Loucy (cell line): ENCODE results near the gene PRSS38.

Experiments
- EZH2phosphoT487 ChIP-seq: fragments of 200-600 bp; IDR thresholded peaks from 2 replicates; pipeline ENCODE4 v1.6.1; 2018; ENCODE audit warnings: antibody characterized with exemption, mild to moderate bottlenecking, moderate library complexity, borderline replicate concordance
- TF ChIP-seq, protein P1 (sequence below): fragments of 200-600 bp; sonication (generic); conservative IDR thresholded peaks from 2 replicates; pipeline ENCODE4 v1.5.1; 2014; ENCODE audit warnings: mild to moderate bottlenecking, antibody characterized with exemption, low read length

DNA sequence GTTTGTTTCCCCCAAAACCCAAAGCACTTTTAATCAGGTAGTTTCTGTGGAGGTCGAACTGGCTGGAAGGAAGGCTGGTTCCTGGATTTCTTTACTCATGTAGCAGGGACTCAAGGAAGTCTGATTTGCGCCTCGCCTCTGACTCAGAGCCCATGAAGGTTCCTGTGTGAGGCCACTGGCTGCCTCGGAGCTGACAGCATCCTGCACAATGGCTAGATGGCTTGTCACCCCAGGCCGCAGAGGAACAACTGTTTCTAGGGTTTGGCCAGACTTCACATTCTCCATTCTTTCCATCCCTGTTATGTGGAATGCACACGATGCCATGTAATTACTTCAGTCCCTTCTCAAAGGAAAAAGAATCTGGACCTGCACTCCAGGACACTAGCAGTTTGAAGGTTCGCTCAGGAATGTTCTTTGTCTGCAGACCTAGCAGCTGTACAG lies 39.1 kb upstream of the PRSS38 start:
- TF ChIP-seq, protein P1, sequence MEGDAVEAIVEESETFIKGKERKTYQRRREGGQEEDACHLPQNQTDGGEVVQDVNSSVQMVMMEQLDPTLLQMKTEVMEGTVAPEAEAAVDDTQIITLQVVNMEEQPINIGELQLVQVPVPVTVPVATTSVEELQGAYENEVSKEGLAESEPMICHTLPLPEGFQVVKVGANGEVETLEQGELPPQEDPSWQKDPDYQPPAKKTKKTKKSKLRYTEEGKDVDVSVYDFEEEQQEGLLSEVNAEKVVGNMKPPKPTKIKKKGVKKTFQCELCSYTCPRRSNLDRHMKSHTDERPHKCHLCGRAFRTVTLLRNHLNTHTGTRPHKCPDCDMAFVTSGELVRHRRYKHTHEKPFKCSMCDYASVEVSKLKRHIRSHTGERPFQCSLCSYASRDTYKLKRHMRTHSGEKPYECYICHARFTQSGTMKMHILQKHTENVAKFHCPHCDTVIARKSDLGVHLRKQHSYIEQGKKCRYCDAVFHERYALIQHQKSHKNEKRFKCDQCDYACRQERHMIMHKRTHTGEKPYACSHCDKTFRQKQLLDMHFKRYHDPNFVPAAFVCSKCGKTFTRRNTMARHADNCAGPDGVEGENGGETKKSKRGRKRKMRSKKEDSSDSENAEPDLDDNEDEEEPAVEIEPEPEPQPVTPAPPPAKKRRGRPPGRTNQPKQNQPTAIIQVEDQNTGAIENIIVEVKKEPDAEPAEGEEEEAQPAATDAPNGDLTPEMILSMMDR = no peak
- TF ChIP-seq EZH2phosphoT487 = no peak
